ENCODE results near the gene TBXAS1.

TBXAS1 gene

DNA sequence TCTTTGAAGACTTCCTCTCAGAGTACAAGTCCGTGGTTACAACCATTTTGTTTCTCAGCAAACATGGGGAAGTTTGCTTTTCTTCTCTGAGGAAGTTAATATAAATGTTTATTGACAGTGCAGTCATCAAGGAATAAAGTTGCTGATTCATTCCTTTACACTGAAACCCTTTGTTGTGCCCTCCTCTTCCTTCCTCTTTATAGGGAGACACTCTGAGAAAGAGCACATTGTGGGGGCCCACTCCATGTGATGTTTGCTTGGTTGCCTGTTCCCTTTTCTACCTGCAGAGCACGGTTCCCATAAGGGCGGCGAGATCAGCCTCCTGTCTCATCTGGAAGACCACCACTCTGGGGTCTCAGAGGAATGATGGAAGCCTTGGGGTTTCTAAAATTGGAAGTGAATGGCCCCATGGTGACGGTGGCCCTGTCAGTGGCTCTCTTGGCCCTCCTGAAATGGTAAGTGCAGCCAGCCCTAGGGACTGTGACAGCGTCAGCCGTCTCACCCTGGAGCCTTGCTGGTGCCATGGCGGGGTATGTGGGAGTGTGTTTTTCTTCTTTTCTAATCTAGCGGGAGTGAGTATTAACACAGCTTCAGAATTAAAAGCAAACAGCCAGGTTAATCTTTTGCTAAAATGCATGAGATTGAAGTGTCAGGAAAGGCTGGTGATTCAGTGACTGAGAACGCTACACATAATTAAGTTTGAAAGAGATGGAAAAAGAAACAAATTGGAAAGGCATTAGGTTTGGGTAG is at the start of gene TBXAS1:
Gene TBXAS1, plus strand, starts transcription at position 240 of the 750 bp plus-strand sequence. Its CDS starts 127 bp downstream, at position 367.
- no peak for DNase-seq (ENCODE audit: extremely low spot score)
- CTCF ChIA-PET = no interaction called here
- POLR2A ChIA-PET = no interaction called here
- no peak for TF ChIP-seq ARNT (IDR thresholded peaks at IDR 0.05)
- no peak for TF ChIP-seq SP1 (IDR thresholded peaks at IDR 0.05)
- no peak for TF ChIP-seq L3MBTL2 (conservative IDR thresholded peaks at IDR 0.05)
- no peak for TF ChIP-seq NFRKB (IDR thresholded peaks at IDR 0.05)
- TF ChIP-seq FOXA1 (IDR thresholded peaks at IDR 0.05) = no peak
- no peak for TF ChIP-seq BHLHE40 (IDR thresholded peaks at IDR 0.05; ENCODE audit: borderline replicate concordance)
- no peak for TF ChIP-seq ZNF384 (IDR thresholded peaks at IDR 0.05)
- no peak for TF ChIP-seq FOXK2 (IDR thresholded peaks at IDR 0.05)
- TF ChIP-seq, protein P1, sequence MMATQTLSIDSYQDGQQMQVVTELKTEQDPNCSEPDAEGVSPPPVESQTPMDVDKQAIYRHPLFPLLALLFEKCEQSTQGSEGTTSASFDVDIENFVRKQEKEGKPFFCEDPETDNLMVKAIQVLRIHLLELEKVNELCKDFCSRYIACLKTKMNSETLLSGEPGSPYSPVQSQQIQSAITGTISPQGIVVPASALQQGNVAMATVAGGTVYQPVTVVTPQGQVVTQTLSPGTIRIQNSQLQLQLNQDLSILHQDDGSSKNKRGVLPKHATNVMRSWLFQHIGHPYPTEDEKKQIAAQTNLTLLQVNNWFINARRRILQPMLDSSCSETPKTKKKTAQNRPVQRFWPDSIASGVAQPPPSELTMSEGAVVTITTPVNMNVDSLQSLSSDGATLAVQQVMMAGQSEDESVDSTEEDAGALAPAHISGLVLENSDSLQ (IDR thresholded peaks at IDR 0.05) = no peak
- no peak for TF ChIP-seq SUZ12 (IDR thresholded peaks at IDR 0.05)
- TF ChIP-seq LEF1 (IDR thresholded peaks at IDR 0.05; ENCODE audit: borderline replicate concordance) = no peak
- TF ChIP-seq ELF4 (IDR thresholded peaks at IDR 0.05) = no peak
- TF ChIP-seq TARDBP (IDR thresholded peaks at IDR 0.05) = no peak
- TF ChIP-seq CTBP1 (IDR thresholded peaks at IDR 0.05; ENCODE audit: borderline replicate concordance) = no peak
- no peak for TF ChIP-seq HDGF (IDR thresholded peaks at IDR 0.05; ENCODE audit: borderline replicate concordance)

DNA sequence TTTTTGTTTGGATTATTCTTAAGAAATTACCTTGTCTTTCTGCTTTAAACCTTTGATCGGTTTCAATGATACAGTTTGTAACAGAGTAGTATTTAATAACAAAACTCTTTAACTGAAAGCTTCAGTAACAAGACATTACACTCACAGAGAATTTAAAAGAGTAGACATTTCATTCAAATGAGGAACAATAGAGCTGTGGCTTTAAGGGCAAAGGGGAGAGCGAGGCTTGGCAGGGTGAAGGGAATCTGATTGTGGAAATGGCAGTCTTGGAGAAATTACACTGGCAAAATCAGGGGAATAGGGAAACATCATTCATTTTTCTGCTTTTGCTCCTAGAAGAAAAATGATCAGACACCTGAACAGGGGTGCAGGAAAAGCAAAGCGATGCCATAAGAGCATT is 46.1 kb upstream of the TBXAS1 start:
- no peak for TF ChIP-seq FOXK2 (IDR thresholded peaks at IDR 0.05)
- TF ChIP-seq ZNF384 (IDR thresholded peaks at IDR 0.05) = no peak
- ChIA-PET CTCF (interaction anchor here (0.7 to 1.2 kb wide), 3 partner anchors 48 to 212 kb away, joined by 3 to 4 read pairs (median 3); no protein-coding TSS in a partner anchor), POLR2A (no interaction called here)
- no peak for DNase-seq (ENCODE audit: extremely low spot score)

DNA sequence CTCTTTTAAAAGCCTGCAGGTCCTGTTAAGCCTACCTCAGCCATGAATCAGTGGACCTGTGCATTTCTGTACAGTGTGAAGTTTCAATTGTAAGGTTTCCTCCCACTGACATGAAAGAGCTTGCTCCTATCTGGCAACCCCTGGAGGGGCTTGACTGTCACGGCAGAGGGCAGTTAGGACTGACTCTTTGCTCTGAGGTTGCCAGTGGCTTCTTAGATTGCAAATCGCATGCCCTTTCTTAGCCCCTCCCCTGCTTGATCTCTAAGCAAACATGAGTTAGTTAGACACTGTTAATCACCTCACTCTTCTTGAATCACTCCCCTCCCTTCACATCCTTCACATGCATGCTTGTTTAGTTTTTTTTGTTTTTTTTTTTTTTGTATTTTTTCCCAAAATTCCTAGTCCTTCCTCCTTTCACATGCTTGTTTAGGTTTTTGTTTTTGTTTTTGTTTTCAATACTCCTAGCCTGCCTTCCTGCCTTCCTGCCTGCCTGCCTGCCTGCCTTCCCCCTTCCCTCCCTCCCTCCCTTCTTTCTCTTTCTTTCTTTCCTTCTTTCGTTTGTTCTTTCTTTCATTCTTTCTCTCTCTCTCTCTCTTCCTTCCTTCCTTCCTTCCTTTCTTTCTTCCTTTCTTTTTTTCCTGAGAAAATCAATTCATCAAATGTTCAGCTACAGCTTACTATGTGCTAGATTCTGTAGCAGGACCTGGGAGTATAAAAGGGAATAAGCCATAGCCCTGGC is 45.2 kb upstream of the TBXAS1 start:
- ChIA-PET CTCF (interaction anchor here (0.6 to 1.2 kb wide), 5 partner anchors 47 to 211 kb away, joined by 3 to 4 read pairs (median 4); no protein-coding TSS in a partner anchor), POLR2A (no interaction called here)
- TF ChIP-seq L3MBTL2 (conservative IDR thresholded peaks at IDR 0.05) (no peak), LEF1 (IDR thresholded peaks at IDR 0.05; ENCODE audit: borderline replicate concordance) (no peak), SUZ12 (IDR thresholded peaks at IDR 0.05) (no peak), FOXM1 (IDR thresholded peaks at IDR 0.05; ENCODE audit: borderline replicate concordance) (no peak), FOXK2 (IDR thresholded peaks at IDR 0.05) (no peak)
- DNase-seq (ENCODE audit: extremely low spot score) = no peak

DNA sequence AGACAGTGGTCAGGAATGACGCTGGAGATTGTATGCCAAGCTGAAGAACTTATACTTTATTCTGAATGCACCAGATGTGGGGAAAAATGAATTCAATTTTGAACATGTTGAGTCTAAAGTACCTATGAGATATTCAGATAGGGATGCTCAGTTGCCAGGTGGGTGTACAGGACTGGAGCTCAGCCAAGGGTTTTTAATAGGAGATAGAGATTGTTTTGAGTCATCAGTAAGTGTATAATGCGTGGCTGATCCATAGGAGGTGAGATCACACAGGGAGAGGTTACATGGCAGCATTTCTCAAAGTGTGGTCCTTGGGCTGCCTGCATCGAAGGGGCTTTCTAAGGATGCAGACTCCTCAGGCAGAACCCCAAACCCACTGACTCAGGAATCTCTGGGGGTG is 44.4 kb upstream of the TBXAS1 start:
- POLR2A ChIA-PET = no interaction called here
- TF ChIP-seq BHLHE40 (IDR thresholded peaks at IDR 0.05; ENCODE audit: borderline replicate concordance) = no peak
- no peak for TF ChIP-seq L3MBTL2 (conservative IDR thresholded peaks at IDR 0.05)
- no peak for TF ChIP-seq TARDBP (IDR thresholded peaks at IDR 0.05)
- TF ChIP-seq, protein P1 (IDR thresholded peaks at IDR 0.05) = no peak
- no peak for TF ChIP-seq NFRKB (IDR thresholded peaks at IDR 0.05)
- TF ChIP-seq CTBP1 (IDR thresholded peaks at IDR 0.05; ENCODE audit: borderline replicate concordance) = no peak
- TF ChIP-seq ELF4 (IDR thresholded peaks at IDR 0.05) = no peak
- TF ChIP-seq LEF1 (IDR thresholded peaks at IDR 0.05; ENCODE audit: borderline replicate concordance) = no peak
- no peak for TF ChIP-seq SUZ12 (IDR thresholded peaks at IDR 0.05)
- CTCF ChIA-PET = no interaction called here
- no peak for DNase-seq (ENCODE audit: extremely low spot score)

DNA sequence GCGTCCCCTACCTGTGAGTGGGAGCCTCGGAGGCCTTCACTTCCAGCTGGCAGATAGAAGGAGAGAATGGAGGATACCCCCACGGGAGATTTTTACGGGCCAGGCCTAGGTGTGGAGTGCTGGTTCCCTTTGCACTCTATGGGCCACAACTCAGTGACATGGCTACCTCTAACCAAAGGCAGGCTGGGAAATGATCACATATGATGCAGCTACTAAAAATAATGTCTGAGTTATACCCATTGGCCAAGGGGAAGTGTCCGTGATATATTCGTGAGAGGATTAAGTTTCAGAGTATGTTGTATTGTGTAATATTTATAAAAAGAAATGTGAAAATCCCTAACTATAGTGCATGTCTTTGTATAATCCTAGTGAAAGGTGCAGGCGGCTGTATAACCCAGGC is 37.7 kb upstream of the TBXAS1 start:
- ChIA-PET CTCF (no interaction called here), POLR2A (no interaction called here)
- TF ChIP-seq HDGF (IDR thresholded peaks at IDR 0.05; ENCODE audit: borderline replicate concordance) (no peak), CTBP1 (IDR thresholded peaks at IDR 0.05; ENCODE audit: borderline replicate concordance) (no peak), FOXM1 (IDR thresholded peaks at IDR 0.05; ENCODE audit: borderline replicate concordance) (no peak), TARDBP (IDR thresholded peaks at IDR 0.05) (no peak)
- DNase-seq (ENCODE audit: extremely low spot score) = no peak

DNA sequence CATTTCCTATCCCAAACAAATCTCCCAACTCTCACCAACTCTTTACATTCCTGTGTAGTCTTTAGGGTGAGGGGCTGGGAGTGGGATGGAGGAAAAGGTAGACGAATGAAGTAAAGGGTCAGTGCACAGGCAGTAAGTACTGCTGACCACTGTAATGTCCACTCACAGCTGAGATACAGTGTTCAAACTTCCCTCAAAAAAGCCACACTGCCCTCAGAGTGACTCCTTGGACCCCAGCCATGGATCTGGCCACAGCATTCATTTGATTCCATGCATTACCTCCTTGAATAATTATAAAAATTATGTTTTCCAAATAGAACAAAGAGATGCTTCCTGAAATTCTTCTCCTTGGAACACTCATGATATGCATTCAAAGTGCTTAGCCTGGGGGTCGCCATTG is 31.5 kb upstream of the TBXAS1 start:
- POLR2A ChIA-PET = no interaction called here
- no peak for TF ChIP-seq HDGF (IDR thresholded peaks at IDR 0.05; ENCODE audit: borderline replicate concordance)
- TF ChIP-seq, protein P1 (IDR thresholded peaks at IDR 0.05) = no peak
- TF ChIP-seq BHLHE40 (IDR thresholded peaks at IDR 0.05; ENCODE audit: borderline replicate concordance) = no peak
- TF ChIP-seq ELF4 (IDR thresholded peaks at IDR 0.05) = no peak
- no peak for TF ChIP-seq SP1 (IDR thresholded peaks at IDR 0.05)
- no peak for TF ChIP-seq LEF1 (IDR thresholded peaks at IDR 0.05; ENCODE audit: borderline replicate concordance)
- TF ChIP-seq NFRKB (IDR thresholded peaks at IDR 0.05) = no peak
- no peak for TF ChIP-seq ARNT (IDR thresholded peaks at IDR 0.05)
- no peak for TF ChIP-seq ZNF384 (IDR thresholded peaks at IDR 0.05)
- TF ChIP-seq L3MBTL2 (conservative IDR thresholded peaks at IDR 0.05) = no peak
- no peak for TF ChIP-seq TARDBP (IDR thresholded peaks at IDR 0.05)
- TF ChIP-seq FOXK2 (IDR thresholded peaks at IDR 0.05) = no peak
- no peak for TF ChIP-seq FOXA1 (IDR thresholded peaks at IDR 0.05)
- TF ChIP-seq CTBP1 (IDR thresholded peaks at IDR 0.05; ENCODE audit: borderline replicate concordance) = no peak
- no peak for TF ChIP-seq FOXM1 (IDR thresholded peaks at IDR 0.05; ENCODE audit: borderline replicate concordance)
- TF ChIP-seq SUZ12 (IDR thresholded peaks at IDR 0.05) = no peak
- no peak for DNase-seq (ENCODE audit: extremely low spot score)
- CTCF ChIA-PET = interaction anchor here (0.5 to 0.6 kb wide), 2 partner anchors 26 to 110 kb away, joined by 3 read pairs; no protein-coding TSS in a partner anchor

All from HEK293T (cell line).